ENCODE measurements around the gene PPP1CA.

GRCh38 chr11:67392183-67392715 lies 9.4 kb downstream of the PPP1CA start:
- TF ChIP-seq, protein P1, sequence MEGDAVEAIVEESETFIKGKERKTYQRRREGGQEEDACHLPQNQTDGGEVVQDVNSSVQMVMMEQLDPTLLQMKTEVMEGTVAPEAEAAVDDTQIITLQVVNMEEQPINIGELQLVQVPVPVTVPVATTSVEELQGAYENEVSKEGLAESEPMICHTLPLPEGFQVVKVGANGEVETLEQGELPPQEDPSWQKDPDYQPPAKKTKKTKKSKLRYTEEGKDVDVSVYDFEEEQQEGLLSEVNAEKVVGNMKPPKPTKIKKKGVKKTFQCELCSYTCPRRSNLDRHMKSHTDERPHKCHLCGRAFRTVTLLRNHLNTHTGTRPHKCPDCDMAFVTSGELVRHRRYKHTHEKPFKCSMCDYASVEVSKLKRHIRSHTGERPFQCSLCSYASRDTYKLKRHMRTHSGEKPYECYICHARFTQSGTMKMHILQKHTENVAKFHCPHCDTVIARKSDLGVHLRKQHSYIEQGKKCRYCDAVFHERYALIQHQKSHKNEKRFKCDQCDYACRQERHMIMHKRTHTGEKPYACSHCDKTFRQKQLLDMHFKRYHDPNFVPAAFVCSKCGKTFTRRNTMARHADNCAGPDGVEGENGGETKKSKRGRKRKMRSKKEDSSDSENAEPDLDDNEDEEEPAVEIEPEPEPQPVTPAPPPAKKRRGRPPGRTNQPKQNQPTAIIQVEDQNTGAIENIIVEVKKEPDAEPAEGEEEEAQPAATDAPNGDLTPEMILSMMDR (IDR thresholded peaks at IDR 0.05), result no peak
- no peak for TF ChIP-seq POLR2A (IDR thresholded peaks at IDR 0.05)
